NCI-H1436 treated with DMSO at 0.1 percent for 48 hours (cell line): ENCODE data around the gene HP1BP3.

Experiments used
- DNase-seq: peaks from one replicate; lab custom pipeline; 2025; lab: John Stamatoyannopoulos, UW

Gene HP1BP3

DNA sequence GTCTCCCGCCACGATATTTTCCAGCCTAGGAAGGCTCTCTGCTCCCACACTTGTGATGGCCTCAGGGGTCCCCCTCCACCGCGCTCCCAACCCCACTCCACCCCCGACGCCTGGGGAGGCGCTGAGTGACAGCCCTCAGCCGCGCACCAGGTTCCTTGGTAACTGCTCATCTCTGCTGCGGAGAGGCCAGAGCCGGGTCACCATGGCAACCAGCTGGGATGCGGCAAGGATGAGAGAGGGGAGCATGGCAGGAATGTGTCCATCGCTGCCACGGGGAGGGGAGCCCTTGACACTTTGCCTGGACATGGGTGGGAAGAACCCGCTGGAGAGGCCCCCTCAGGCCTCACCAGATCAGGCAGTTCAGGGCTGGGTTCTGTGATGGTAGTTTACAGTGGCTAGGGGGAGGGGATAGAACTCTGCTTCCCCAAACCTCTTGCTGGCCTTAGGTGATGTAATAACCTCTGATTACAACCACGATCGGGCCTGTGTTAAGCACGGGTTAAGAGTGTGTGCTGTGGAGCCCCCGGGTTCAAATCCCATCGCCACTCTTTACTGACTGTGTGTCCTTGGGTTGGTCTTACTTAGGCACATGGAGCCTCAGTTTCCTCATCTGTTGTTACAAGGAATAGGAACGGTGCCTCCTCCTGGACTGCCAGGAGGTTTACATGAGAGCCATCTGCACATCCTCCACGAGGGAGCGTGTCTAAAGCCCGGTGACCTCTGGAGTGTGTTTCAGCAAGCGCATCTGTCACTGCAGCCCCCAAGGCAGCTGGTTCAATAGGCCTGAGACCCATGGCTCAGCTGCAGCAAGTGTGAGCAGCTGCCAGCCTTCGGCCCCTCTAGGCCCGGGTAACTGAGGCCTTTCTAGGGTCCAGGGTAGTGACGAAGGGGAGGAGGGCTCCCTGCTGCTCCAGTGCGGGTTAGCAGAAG is 75.6 kb downstream of the HP1BP3 start:
- no peak for DNase-seq

- DNase-seq: no peak
These were observed 76.4 kb downstream of the HP1BP3 start for GRCh38 chr1:20710469-20711284.

DNA sequence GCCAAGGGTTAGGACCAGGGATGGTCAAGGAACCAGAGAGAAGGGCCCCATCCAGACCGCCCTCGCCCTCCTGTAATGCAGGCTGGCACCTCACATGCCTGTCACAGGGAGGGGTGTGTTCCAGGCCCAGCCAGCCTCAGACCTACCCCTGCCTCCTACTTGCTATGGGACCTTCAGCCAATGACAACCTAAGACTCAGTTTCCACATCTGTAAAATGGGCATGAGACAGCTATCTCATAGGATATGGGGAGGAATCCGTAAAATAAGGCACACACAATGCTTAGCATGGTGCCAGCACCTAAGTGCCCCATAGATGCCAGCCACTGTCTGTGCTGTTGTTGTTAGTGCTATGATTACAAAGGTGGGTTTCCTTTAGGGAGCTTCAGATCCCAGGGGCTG is 77.2 kb downstream of the HP1BP3 start:
- DNase-seq: no peak

GRCh38 chr1:20708891-20709290 is 78.2 kb downstream of the HP1BP3 start:
- no peak for DNase-seq

DNA sequence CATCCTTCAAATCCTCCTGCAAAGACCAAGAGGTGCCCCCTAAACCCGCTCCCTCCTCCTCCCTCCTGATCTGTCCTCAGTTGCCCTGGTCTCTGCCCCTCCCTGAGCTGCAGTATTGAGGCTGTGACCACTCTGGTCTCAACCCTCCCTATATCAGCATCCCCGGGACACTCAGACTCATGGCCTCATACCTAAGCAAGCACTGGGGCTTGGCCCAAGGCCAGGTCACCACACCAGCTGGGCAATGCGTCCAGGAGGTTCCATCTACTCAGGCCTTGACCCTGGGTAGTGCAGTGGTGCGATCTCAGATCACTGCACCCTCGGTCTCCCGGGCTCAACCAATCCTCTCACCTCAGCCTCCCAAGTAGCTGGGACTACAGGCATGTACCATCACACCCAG is 79.0 kb downstream of the HP1BP3 start:
- no peak for DNase-seq

- no peak for DNase-seq
These were observed 80.3 kb downstream of the HP1BP3 start for GRCh38 chr1:20706841-20707240.

GRCh38 chr1:20705203-20705755 is 81.8 kb downstream of the HP1BP3 start:
- DNase-seq: no peak

- DNase-seq: no peak
These were observed 82.5 kb downstream of the HP1BP3 start for GRCh38 chr1:20704390-20705202.

GRCh38 chr1:20703124-20703756 is 83.9 kb downstream of the HP1BP3 start:
- no peak for DNase-seq

DNA sequence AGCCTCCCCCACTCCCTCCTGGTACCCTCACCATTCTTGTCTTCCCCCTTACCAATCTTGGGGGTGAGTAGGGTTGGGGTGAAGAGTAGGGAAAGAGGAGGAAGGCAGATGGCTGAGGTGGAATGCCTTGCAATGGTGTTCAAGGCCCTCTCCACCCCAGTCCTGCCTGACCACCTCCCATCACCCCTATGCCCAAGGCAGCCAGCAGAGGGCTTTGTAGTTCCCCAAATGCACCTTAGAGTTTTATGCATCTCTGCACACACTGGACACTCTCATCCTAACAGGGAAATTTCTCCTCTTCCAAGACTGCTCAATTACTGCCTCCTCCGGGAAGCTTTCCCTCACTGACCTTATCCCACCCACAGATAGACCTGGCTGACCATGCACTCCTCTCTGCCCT is 84.7 kb downstream of the HP1BP3 start:
- DNase-seq: no peak

GRCh38 chr1:20701847-20702246 is 85.3 kb downstream of the HP1BP3 start:
- DNase-seq: no peak

DNA sequence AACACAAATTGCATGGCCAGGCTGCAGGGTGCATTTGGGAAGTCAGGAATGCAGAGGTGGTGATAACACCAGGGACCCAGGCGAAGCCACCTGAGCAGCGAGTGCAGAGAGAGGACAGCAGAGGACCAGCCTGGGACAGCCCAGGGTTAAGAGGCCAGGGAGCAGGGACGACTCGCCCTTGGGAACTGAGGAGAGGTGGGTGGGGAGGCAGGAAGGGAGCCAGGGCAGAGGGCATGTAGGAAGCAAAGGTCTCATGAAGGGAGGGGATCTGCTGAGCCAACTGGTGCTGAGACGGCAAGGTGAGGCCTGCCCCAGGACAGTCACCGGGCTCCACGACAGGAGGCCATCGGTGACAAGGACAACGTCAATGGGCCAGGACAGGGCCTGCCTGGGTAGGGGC is 85.7 kb downstream of the HP1BP3 start:
- no peak for DNase-seq

GRCh38 chr1:20700636-20701215 is 86.4 kb downstream of the HP1BP3 start:
- DNase-seq: no peak

- no peak for DNase-seq
These were observed 87.5 kb downstream of the HP1BP3 start for GRCh38 chr1:20699558-20699957.

GRCh38 chr1:20698195-20698910 is 88.8 kb downstream of the HP1BP3 start:
- DNase-seq: no peak

GRCh38 chr1:20697563-20697962 is 89.5 kb downstream of the HP1BP3 start:
- DNase-seq: no peak

GRCh38 chr1:20696397-20697333 is 90.4 kb downstream of the HP1BP3 start:
- DNase-seq: peak; percentile 54

DNA sequence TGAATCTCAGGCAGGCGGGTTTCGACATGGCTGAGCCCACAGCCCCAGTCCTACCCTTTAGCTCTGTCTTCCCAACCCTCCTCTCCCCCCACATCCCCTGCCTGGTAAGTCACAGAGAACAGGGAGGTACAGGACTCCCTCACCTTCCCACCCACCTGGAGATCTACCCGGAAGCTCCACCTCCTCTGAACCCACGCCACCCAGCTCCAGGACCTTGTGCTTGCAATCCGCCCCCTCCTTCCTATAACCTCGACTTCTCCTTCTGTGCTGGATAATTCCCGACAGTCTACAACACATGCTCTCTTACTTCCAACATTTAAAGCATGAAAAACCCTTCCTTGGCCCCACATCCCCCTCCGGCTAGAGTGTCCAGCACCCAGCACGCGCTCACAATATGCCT is 91.6 kb downstream of the HP1BP3 start:
- DNase-seq: no peak

DNA sequence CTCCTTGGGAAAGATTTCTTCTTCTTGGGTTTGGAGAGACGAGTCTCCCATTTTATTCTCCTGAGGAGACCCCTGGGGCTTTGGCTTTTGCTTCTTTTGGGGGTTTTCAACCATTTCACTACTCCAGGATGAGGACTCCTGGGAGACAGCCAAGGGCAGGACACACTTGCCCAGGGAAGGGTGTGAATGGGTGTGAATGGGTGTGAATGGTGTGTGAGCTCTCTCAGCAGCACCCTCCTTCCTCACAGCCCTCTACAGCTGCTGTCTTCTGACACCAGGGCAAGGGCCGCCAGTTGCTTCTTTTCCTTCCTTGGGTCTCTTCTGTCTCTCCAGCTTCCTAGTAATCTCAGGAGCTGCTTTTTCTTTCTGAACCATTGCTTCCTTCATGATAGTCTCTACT is 93.5 kb downstream of the HP1BP3 start:
- DNase-seq: no peak
